Measurements from ENCODE around the gene AMZ1.
A peak's percentile ranks its signal among the peaks of the same experiment; 100 is the strongest.

AMZ1 gene

DNA sequence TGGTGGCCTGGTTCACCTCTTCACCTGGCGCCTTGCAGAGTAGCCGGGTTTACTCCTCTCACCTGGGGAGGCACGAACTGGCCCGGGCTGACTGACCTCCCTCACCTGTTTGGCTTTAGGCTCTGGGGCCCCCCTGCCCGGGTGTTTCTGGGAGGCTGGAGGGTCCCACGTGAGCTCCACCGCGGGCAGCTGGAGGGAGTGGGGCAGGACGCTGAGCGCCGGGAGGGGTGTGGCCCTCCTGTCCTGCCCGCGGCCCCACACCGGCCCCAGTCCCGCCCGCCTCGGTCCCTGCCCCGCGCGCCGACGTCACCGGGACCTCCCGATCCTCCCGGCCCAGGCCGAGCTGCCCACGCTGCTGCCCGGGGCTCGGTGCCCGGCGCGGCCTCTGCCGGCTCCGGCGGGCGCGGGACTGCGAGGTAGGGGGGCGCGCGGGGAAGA is at the start of gene AMZ1:
Gene AMZ1 (plus strand): TSS at position 322 of the 438 bp plus-strand sequence. CDS start 12,250 bp downstream, outside the sequence.
- peak; percentile 43 for DNase-seq

DNA sequence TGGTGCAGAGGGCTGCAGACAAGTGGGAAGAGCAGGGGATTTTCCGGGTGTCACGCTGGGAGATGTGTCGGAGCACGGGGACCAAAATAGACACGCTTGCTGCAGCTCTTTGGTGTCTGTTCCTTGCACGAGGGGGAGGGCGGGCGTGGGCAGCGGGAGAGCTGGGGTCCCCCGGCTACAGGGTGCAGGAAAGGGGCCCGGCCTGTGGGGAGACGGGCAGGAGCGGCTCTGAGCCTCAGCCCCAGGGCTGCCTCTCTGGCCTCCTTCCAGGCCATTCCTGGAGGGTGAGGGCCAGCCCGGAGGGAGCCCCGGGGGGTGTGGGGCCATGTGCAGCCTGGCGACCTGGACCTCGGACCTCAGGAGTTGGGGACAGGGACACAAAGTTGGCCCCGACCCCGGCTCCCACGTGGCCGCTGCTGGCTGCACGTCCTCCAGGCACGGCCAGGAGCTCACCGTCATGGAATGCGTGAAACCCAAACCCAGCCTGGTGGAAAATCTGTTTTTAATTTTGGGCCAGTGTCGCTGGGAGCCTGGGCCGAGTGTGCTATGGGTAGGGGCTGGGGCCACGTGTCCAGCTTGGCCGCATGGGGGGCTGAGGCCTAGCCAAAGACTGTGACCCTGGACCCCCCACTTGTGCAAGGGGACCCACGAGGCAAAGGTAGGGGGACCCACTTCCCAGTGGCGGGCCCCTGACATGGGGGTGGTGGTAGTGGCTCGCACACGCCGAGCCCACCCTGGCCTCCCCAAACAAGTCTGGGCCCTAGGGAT is 49.6 kb upstream of the AMZ1 start:
- DNase-seq, result peak; percentile 60

DNA sequence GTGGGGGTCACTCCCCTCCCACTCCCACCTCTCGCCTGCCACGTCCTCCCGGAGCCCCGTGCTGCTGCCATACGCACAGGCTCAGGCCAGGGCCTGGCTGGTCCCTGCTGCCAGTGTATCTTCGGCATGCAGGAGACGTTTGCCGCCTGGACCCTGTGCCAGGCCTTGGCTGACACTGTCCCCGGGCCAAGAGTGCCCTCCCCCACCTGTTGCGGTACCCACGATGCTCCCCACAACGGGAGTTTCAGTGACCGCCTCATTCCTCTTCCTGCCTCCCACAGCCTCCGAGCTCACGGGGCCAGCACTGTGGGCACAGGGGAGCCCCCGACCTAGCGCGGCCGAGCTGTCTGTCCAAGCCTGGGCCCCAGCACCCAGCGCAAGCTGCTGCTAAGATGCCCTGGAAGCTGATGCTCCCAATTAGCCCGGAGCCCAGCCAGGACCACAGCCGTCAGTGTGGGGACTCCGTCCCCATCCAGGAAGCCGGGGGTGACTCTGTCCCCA is 48.8 kb upstream of the AMZ1 start:
- DNase-seq, result no peak

GRCh38 chr7:2639695-2640481 is 48.1 kb upstream of the AMZ1 start:
- no peak for DNase-seq

GRCh38 chr7:2640482-2640830 is 47.5 kb upstream of the AMZ1 start:
- no peak for DNase-seq

DNA sequence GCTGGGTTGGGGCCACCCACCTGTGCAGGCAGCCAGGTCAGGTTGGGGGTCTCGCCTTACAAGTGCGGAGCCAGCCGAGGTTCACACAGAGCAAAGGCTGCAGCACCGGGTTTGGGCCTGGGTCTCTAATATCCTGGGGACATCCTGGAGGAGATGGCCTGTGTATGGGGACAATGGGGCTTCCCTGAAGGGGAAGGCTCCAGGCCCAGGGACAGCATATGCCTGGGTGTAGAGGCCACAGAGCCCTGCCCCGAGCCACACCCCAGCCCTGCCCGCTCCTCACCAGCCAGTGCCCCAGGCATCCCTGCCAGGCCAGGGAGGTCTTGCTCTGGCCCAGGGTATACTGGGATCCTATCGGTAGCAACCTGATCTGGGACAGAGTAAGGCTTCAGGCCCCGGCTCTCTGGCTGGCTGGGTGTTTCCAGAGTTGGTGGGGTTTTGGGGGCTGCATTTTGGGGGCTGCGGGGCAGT is 47.1 kb upstream of the AMZ1 start:
- DNase-seq, result no peak

DNA sequence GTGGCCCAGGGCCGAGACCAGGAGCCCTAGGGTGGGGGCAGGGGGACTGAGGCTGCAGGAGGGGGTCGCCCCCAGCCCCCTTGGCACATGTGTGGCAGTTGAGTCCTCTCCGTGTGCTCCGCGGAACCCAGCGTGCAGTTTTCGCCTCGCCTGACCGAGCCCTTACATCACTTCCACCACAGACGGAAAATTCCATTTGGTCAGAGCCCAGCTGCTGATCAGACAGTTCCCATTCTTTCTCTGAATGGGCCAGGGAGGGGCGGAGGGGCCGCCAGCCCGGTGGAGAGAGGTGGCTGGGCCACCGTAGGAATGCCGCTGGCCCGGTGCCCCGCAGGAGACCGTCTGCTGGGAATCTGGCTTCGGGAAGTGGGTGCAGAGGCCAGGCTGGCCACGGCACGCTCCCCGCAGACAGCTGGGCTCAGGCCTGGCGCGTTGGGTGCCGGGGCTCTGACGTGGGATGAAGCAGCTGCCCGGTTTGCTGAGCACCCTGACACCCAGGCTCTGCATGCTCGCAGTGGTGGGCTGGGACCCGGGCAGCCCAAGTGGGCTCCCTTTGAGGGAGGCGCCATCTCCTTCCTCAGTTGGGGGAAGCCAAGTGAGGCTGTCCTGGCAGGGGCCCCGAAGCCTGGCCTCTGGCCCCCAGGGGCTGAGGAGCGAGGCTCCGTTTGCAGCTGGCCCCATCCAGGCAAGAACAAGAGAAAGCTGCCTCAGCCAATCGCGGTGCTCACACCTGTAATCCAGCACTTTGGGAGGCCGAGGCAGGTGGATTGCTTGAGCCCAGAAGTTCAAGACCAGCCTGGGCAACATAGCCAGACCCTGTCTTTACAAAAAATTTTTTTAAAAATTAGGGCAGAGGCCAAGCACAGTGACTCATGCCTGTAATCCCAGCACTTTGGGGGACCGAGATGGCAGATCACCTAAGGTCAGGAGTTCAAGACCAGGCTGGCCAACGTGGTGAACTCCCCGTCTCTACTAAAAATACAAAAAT is 46.3 kb upstream of the AMZ1 start:
- peak; percentile 87 for DNase-seq

GRCh38 chr7:2643386-2644219 is 44.4 kb upstream of the AMZ1 start:
- DNase-seq, result no peak

- DNase-seq, result no peak
Measured at GRCh38 chr7:2644220-2644561, 43.8 kb upstream of the AMZ1 start.

DNA sequence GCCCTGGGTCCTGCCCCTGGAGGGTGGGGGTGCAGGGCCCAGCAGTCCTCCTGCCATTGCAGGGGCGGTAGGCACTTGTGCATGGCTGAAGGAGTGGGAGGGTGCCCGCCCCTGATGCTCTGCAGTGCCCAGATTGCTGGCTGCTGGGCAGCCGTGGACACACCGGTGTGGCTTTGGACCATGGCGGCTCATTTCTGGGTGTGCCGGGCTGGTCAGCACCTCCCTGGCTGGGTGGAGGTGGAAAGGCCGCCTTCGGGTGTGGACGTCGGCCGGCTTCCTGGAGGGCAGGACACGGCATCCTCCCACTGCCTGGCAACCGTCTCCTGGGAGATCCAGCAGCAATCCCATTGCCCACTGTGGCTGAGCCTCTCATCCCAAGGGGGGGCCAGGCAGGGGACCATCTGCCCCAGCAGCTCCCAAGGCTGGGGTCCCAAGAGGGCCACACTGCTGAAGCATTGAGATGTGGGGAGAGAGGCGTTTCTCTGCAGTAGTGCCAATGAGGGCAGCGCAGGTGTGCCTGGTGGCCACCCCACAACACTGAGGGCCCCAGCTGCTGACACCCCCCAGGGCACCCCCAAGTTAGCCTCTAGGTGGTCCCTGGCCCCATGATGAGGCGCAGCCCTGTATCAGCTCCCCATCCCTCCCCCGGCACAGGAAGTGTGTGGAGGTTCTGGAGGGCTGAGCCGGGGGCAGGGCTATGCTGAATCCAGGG is 43.3 kb upstream of the AMZ1 start:
- DNase-seq, result no peak

GRCh38 chr7:2645274-2645868 is 42.6 kb upstream of the AMZ1 start:
- peak; percentile 45 for DNase-seq

DNA sequence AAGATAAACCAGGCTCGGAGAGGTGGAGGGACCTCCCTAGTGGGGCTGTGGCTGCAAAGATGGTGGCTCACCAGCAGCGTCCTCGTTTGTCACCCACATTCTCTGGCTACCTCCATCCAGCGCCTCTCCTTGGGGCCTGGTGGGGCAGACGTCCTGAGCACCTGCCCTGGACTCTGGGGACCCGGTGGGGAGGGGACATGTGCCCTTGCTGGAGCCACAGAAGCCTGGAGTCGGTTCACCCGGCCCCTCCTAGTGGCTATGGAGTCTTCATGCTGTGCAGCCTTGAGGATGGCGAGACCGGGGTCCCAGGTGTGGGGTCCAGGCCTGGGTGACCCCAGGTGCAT is 41.7 kb upstream of the AMZ1 start:
- DNase-seq, result no peak

GRCh38 chr7:2646680-2647571 is 41.1 kb upstream of the AMZ1 start:
- no peak for DNase-seq

GRCh38 chr7:2647594-2648172 is 40.3 kb upstream of the AMZ1 start:
- peak; percentile 45 for DNase-seq

GRCh38 chr7:2649139-2649838 is 38.7 kb upstream of the AMZ1 start:
- no peak for DNase-seq

DNA sequence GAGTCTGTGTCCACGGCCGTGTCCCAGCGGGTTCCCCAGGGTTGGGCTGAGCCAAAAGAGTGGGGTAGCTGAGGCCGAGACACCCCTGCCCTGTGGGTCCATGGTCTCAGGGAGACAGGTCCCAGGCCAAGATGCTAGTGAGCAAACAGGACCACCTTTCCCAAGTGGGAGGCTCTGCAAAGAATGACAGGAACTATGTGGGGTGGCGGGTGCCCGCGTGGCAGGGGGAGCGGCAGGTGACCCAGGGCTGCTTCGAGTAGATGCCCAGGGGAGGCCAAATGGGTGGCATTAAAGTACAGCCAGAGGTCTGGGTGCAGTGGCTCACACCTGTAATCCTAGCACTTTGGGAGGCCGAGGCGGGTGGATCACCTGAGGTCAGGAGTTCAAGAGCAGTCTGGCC is 38.0 kb upstream of the AMZ1 start:
- DNase-seq, result no peak

DNA sequence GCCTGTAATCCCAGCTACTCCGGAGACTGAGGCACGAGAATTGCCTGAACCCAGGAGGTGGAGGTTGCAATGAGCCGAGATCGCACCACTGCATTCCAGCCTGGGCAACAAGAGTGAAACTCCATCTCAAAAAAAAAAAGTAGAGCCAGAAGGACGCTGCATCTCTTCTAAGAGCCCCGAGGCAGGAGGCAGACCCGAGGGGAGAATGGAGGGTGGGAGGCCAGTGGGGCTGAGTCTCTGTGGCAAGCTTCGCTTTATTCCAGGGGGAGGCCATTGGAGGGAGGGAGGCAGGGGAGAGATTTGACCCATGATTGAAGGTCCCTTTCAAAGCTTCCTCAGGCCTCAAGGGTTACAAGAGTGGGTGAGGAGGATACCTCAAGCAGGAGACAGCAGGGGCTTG is 37.6 kb upstream of the AMZ1 start:
- no peak for DNase-seq

DNA sequence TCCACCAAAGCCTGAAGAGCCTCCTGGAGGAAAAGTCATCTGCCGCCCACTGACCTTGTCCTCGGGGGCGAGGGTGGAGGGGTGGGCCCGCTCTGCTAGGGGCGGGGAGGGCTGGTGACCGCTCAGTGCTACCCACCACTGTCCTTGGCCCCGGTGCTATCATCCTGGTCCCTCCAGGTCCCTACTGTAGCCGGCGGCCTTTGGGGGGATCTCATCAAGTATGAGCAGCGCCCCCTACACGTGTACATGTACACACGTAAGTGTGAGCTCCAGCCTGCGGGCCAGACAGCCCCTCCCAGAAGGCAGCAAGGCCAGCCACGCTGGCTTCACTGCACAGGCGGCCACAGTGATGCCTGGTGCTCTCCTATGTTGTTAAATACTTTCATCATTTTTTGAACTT is 36.7 kb upstream of the AMZ1 start:
- no peak for DNase-seq
